Neural progenitor cell (in vitro differentiated cells): ENCODE data around the gene CPEB2. TPM values are rescaled to one million over a fixed set of nuclear protein-coding genes. Genes with fewer than 3 reads are reported as not detected.

Source experiments
- DNase-seq: peaks from one replicate; pipeline ENCODE4 v3.0.0-alpha.2; 2016; ENCODE audit warnings: low spot score
- H2AFZ ChIP-seq: fragments of 200-600 bp; sonication (generic); replicated peaks from 2 replicates; pipeline ENCODE4 v1.6.1; 2016; ENCODE audit warnings: antibody characterized with exemption
- H3F3A ChIP-seq: fragments of 200-600 bp; sonication (generic); 2 replicates; pipeline ENCODE4 v1.6.1; 2016; ENCODE audit warnings: antibody characterized with exemption, low read depth
- H3K27ac ChIP-seq: fragments of 200-600 bp; sonication (generic); 2 replicates; pipeline ENCODE4 v1.5.1; 2016; ENCODE audit warnings: mild to moderate bottlenecking
- H3K27me3 ChIP-seq: fragments of 200-600 bp; sonication (generic); 2 replicates; pipeline ENCODE4 v1.6.1; 2016; ENCODE audit warnings: mild to moderate bottlenecking, moderate library complexity
- H3K36me3 ChIP-seq: fragments of 200-600 bp; sonication (generic); 2 replicates; pipeline ENCODE4 v1.5.1; 2016
- H3K4me1 ChIP-seq: fragments of 200-600 bp; sonication (generic); 2 replicates; pipeline ENCODE4 v1.6.1; 2016; ENCODE audit warnings: mixed run types
- H3K4me2 ChIP-seq: fragments of 200-600 bp; sonication (generic); 2 replicates; pipeline ENCODE4 v1.6.1; 2016
- H3K4me3 ChIP-seq: fragments of 200-600 bp; sonication (generic); 2 replicates; pipeline ENCODE4 v1.5.1; 2016
- H3K79me2 ChIP-seq: fragments of 200-600 bp; sonication (generic); 2 replicates; pipeline ENCODE4 v1.6.1; 2016; ENCODE audit warnings: low read depth
- H3K9ac ChIP-seq: fragments of 200-600 bp; sonication (generic); 2 replicates; pipeline ENCODE4 v1.6.1; 2016
- H3K9me3 ChIP-seq: fragments of 200-600 bp; sonication (generic); 2 replicates; pipeline ENCODE4 v1.5.1; 2016; ENCODE audit warnings: low read depth
- H4K20me1 ChIP-seq: fragments of 200-600 bp; sonication (generic); 2 replicates; pipeline ENCODE4 v1.6.1; 2016; ENCODE audit warnings: low read depth
- H3K27ac Mint-ChIP-seq: 3 replicates; pipeline ENCODE4 v1.8.0; 2021; ENCODE audit warnings: mixed read lengths
- H3K27me3 Mint-ChIP-seq: 2 replicates; pipeline ENCODE4 v1.8.0; 2022; ENCODE audit warnings: low read depth, mild to moderate bottlenecking, inconsistent platforms, moderate library complexity, mixed read lengths; ENCODE audit not compliant: insufficient read depth
- H3K36me3 Mint-ChIP-seq: 3 replicates; pipeline ENCODE4 v1.8.0; 2021; ENCODE audit warnings: mixed read lengths
- H3K4me1 Mint-ChIP-seq: 3 replicates; pipeline ENCODE4 v1.8.0; 2021; ENCODE audit warnings: mixed read lengths
- H3K4me3 Mint-ChIP-seq: 3 replicates; pipeline ENCODE4 v1.8.0; 2021; ENCODE audit warnings: mild to moderate bottlenecking, moderate library complexity, mixed read lengths
- H3K9me3 Mint-ChIP-seq: 3 replicates; pipeline ENCODE4 v1.8.0; 2020; ENCODE audit warnings: mixed read lengths
- CTCF ChIP-seq: fragments of 200-600 bp; sonication (generic); IDR thresholded peaks from 2 replicates; pipeline ENCODE4 v1.5.1; 2017; ENCODE audit warnings: antibody characterized with exemption, mild to moderate bottlenecking
- EZH2 ChIP-seq: fragments of 200-600 bp; sonication (generic); IDR thresholded peaks from 2 replicates; pipeline ENCODE4 v1.6.1; 2017; ENCODE audit warnings: antibody characterized with exemption, mild to moderate bottlenecking, moderate library complexity
- EZH2phosphoT487 ChIP-seq: fragments of 200-600 bp; sonication (generic); IDR thresholded peaks from 2 replicates; pipeline ENCODE4 v1.6.1; 2017; ENCODE audit warnings: antibody characterized with exemption
- total RNA-seq: library from RNA; depleted of rRNA; stranded (reverse); fragments of >200 nt; gene quantifications from 2 replicates; pipeline ENCODE4 v1.2.3, GENCODE V29; 2015; ENCODE audit warnings: low replicate concordance

The CPEB2 gene
- total RNA-seq, 1 donor from 2014 or later = 1.9 TPM

DNA sequence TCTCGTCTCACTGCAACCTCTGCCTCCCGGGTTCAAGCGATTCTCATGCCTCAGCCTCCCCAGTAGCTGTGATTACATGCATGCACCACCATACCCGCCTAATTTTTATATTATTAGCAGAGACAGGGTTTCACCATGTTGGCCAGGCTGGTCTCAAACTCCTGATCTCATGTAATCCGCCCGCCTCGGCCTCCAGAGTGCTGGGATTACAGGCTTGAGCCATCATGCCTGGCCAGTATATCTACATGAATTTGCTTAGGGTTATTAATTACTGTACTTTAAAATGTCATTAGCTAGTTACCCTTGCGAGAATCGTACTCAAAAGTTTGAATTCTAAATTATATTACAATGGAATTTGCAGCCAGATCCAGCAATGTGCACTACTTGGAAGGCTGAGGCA, 8.9 kb downstream of the CPEB2 start:
- no peak overlapping the region for H3K27ac Mint-ChIP-seq
- Histone ChIP-seq H3K36me3 (no peaks in the 10 kb centered on the region), H3K27me3 (peaks cover 11% of the 10 kb centered on the region), H3K4me2 (no peak overlapping the region), H3K9ac (no peak overlapping the region), H3K27ac (no peak overlapping the region), H3K4me1 (peaks cover 10% of the 10 kb centered on the region), H3F3A (no peaks in the 10 kb centered on the region), H2AFZ (no peak overlapping the region), H4K20me1 (peaks cover 2% of the 10 kb centered on the region), H3K4me3 (no peak overlapping the region), H3K79me2 (no peaks in the 10 kb centered on the region), H3K9me3 (no peaks in the 10 kb centered on the region)
- no peaks in the 10 kb centered on the region for H3K27me3 Mint-ChIP-seq
- no peaks in the 10 kb centered on the region for H3K4me1 Mint-ChIP-seq
- no peak for DNase-seq
- no peaks in the 10 kb centered on the region for H3K36me3 Mint-ChIP-seq
- H3K4me3 Mint-ChIP-seq = no peak overlapping the region
- H3K9me3 Mint-ChIP-seq = no peaks in the 10 kb centered on the region
- TF ChIP-seq EZH2 = no peak
- TF ChIP-seq EZH2phosphoT487 = no peak
- TF ChIP-seq CTCF = no peak

- H3F3A ChIP-seq = no peaks in the 10 kb centered on the region
- Mint-ChIP-seq H3K9me3 (no peaks in the 10 kb centered on the region), H3K27me3 (no peaks in the 10 kb centered on the region), H3K27ac (no peak overlapping the region), H3K4me3 (no peak overlapping the region), H3K36me3 (no peaks in the 10 kb centered on the region), H3K4me1 (no peaks in the 10 kb centered on the region)
- H3K79me2 ChIP-seq = no peaks in the 10 kb centered on the region
- peaks cover 10% of the 10 kb centered on the region for H3K4me1 ChIP-seq
- no peak overlapping the region for H3K27ac ChIP-seq
- H3K9ac ChIP-seq = no peak overlapping the region
- peaks cover under 1% of the 10 kb centered on the region for H3K27me3 ChIP-seq
- no peak overlapping the region for H3K4me2 ChIP-seq
- TF ChIP-seq EZH2 (no peak), CTCF (no peak)
- H3K4me3 ChIP-seq = no peak overlapping the region
- H2AFZ ChIP-seq = no peak overlapping the region
- no peaks in the 10 kb centered on the region for H3K9me3 ChIP-seq
- no peak for DNase-seq
- no peaks in the 10 kb centered on the region for H3K36me3 ChIP-seq
- H4K20me1 ChIP-seq = no peaks in the 10 kb centered on the region
These were observed 9.9 kb downstream of the CPEB2 start for GRCh38 chr4:15012017-15012788.

DNA sequence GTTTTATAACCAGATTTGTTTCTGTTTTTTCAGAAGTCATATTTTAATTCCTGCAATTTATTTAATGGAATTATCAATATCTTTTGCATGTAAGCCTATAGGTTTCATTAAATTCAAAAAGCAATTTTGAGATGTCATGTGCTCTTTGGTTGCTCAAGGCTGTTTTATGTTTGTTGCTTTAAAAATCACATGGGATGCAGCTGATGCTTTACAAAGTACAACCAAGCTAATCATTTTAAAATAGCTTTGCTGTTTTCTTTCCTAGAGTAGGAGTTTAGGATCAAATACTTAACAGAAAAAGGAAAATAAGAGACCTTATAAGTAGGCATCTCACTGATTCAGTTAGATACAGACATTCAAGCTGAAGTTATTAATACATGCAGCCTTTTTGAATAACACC, 11.3 kb downstream of the CPEB2 start:
- Histone ChIP-seq H4K20me1 (no peaks in the 10 kb centered on the region), H3K4me3 (no peak overlapping the region), H2AFZ (no peak overlapping the region), H3K27me3 (no peaks in the 10 kb centered on the region), H3K4me2 (no peak overlapping the region), H3K9me3 (no peaks in the 10 kb centered on the region), H3K79me2 (no peaks in the 10 kb centered on the region), H3K9ac (no peak overlapping the region), H3F3A (no peaks in the 10 kb centered on the region), H3K4me1 (peaks cover 10% of the 10 kb centered on the region), H3K36me3 (no peaks in the 10 kb centered on the region), H3K27ac (no peak overlapping the region)
- TF ChIP-seq EZH2phosphoT487 (no peak), CTCF (no peak), EZH2 (no peak)
- no peaks in the 10 kb centered on the region for H3K27me3 Mint-ChIP-seq
- H3K4me1 Mint-ChIP-seq = no peaks in the 10 kb centered on the region
- no peaks in the 10 kb centered on the region for H3K36me3 Mint-ChIP-seq
- DNase-seq = no peak
- H3K9me3 Mint-ChIP-seq = no peaks in the 10 kb centered on the region
- H3K27ac Mint-ChIP-seq = no peak overlapping the region
- no peak overlapping the region for H3K4me3 Mint-ChIP-seq
